HG03175 (cell line): ENCODE data around the gene DCDC1.
A peak's percentile ranks its signal among the peaks of the same experiment; 100 is the strongest.

Source experiments
- ATAC-seq: cut with Tn5 transposase; IDR thresholded peaks from one replicate; pipeline ENCODE4 v1.9.1; 2021; ENCODE audit warnings: mild to moderate bottlenecking, moderate library complexity; ENCODE audit not compliant: unreplicated experiment

Gene DCDC1

DNA sequence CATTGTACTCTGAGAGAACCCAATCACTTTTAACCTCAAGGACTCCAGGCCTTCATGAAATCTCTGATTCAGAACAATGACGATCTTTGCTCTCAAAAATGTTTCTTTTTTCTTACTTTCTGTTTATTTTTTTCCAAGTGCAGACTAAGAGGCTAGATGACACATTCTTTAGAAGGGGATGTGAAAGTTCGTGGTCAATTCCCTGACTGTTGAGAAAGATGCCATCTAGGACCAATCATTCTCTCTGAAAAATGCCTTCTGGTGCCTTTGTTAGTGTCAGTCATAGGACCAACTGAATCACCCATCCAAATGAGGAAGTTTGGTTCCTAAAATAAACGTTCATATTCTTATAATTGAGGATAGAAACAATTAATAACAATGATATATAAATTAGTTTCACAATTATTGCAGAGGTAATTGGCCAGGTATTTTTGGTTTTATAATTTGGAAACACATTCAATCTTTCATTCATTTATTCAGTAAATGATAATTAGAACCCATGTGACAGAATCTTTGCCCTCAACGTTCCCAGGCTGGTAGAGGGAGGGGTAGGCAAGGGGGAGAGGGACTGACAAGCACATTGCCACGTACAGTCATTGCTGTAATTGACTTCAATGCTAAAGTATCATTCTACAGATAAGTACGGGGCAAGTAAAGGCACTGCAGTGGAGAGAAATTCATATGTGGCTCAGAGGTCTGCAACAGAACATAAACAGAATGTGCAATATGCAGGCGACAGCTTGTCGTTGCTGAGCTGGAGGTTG is 450.0 kb downstream of the DCDC1 start:
- peak; percentile 70 for ATAC-seq

DNA sequence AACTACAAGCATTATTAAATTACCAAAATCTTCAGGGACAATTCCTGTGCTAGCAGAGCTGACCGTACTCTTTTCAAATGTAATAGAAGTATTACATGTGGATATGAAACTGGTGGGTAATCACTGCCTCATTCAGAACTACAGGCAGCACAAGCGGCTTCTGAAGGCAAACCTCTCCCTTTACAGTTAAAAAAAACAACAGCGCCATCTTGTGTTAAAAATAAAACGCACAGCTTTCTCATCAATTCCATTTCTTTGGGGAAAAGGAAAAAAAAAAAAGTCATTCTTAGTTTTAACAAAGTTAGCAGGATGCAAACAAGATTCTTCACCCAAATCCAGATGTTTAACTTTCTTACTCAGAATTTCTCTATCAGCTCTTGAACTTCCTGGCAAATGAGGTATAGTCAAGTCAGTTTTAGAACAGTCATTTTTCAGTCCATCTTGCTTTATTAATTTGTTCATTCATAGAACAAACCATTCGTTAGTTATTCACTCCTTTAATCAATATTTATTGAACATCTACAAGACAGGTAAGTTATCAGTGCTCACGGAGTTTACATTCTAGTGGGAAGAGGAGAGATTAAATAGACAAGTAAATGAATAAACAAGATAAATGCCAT is 451.6 kb downstream of the DCDC1 start:
- ATAC-seq, result peak; percentile 62

DNA sequence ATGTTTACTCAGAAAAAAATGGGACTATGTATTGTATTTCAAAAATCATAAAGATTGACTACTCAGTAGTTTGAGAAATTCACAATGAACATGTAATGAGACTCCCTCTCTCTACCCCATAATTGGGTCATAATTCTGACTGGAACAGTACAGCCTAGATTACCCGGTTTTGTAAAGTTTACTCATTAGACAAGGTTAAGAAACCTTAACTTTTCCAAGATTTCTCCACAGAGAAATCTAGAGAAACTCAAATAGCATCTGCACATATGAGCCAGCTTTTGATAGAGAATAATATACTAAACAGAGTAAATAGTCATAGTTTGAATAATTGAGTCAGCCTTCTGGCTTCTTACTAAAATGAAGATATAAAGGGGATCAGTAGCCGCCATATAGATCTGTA is 452.3 kb downstream of the DCDC1 start:
- no peak for ATAC-seq

DNA sequence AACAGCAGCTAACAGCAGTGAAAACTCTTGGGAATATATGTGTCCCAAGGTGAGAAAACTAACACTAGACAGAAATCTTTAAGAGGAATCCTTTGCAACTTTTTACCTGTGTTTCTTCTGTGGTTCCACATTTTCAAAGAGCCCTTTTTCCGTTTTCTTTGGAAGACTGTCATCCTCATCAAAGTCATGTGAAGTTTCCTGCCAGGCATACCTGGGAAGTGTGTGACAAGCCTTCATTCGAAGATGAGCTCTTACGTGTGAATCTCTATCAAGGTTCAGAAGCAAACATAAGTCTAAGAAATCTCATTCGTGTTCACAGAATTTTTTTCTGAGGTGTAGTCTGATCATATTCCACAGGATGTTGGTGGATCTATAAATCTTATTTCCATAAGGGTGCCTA is 452.8 kb downstream of the DCDC1 start:
- no peak for ATAC-seq

DNA sequence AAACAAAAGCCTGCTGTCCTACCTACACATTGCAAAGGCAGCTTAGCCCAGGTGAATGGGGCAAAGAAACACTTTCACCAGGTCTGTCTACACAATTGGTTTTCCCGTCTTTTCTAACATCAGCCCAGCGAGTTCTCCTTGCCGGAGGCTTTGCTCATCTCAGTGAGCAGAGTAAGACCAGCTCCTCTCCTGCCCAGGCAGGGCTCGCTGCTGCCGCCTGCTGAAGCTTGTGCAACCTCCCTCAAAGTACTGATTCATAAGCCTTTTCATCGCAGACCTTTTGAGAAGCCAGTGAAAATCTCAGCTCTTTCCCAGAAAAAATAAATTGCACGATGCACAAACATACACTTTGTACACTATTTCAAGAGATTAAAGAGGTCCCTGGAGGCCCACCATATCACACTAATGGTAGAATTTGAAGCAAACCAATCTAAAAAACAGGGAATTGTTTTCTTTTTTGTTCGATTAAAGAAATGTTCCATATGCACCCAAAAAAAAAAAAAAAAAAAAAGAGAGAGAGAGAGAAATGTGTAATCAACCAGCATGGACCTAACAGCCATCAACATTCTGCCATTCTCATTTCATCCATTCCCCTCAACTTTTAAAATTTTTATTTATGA is 455.3 kb downstream of the DCDC1 start:
- no peak for ATAC-seq

DNA sequence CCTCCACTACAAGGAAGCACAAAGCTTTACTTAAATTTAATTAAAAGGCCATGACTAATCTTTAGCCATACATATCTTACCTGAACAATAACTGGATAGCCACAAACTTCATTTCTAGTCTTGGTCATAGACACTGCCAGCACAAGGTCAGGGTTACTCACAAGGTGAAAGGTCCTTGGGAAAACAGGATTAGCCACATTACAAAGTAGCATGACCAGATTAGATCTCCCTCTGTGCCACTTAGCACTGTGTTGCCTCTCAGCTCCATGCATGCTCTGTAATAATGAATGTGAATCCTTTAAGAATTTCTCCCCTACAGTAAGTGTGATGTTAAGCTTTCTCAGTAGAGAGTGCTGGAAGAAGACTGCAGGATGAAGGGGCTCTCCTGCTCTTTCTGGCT is 458.3 kb downstream of the DCDC1 start:
- no peak for ATAC-seq

DNA sequence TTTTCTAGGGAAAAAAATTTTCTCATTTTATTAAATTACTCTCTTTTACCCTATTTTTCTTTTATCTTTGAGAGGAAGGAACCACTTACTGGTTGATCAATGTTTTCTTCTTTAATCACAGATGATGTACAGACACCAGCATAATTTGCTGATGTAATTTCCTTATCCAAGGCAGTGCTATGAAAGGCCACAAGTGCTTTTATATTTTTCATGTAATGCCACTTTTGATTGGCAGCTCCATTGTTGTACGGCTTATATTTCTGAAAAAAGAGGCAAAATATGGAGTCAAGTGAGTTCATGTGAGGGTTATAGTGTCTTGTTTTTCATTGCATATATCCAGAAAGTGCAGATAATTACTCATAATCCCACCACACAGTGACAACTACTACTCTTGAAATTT is 460.7 kb downstream of the DCDC1 start:
- no peak for ATAC-seq

DNA sequence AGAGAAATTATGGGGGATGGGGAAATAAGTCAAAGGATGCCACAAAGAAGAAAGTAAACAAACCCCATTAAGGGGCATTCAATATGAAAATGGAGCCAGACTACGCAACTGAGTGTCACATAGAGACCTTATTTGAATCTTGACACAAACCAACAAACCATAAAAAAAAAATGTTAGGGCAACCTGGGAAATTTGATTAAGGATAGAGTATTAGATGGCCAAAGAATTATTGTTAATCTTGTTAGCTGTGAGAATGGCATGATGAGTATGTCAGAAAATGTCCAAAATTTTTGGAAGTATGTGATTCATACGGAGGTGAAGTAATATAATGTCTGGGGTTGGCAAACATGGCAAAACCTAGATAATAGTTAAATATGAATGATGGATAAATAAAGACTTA is 461.3 kb downstream of the DCDC1 start:
- ATAC-seq, result no peak

DNA sequence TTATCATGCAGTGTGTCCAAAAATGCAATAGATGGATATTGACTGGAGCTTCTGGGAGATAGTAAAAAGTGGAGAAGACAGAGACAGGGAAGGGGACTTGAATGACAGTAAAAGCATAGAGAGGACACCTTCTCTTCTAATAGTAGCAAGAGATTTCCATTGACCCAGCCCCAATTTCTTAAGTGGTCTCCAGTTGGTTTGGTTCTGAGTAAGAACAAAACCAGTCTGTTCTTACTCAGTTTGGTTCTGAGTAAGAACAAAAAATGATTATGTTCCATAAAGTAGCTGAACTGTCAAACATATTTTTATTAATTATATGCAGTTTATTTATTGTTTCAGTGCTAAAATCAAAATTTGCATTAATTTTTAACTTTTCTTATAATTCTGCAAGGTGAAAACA is 466.6 kb downstream of the DCDC1 start:
- no peak for ATAC-seq

DNA sequence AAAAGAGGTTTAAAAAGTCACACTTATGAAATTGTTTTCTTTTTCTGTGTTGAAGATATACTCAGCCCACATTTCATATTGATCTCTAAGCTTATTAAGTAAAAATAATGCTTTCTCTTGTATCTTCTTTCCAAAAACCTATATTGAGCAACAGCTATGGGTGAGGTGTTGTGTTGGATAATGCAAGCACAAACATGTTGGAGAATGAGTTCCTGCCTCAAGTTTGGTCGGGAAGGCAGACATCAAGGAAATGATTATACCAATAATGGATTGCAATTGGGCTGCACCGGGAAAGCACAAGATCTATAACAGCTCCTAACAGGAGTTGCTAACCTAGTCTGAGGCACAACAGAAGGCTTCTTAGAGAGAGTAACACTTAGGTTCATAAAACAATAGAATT is 474.5 kb downstream of the DCDC1 start:
- ATAC-seq, result no peak

DNA sequence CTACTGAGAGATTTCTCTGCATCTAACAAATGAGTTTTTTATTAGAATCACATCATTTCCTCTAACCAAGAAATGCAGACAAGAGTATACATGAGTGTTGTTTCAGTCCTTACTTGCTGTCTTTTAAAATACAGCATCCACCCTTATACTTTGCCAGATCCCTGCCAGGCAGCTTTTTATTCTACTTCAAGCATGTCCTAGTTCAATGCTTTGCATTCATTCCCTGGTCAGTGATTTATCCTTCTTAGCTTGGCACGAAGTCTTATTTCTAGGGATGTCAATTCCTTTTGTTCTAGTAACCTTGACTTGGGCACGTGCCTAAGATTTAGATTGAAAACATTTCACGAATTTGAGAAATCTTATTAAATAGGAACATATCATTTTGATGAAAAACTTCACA is 476.2 kb downstream of the DCDC1 start:
- no peak for ATAC-seq

DNA sequence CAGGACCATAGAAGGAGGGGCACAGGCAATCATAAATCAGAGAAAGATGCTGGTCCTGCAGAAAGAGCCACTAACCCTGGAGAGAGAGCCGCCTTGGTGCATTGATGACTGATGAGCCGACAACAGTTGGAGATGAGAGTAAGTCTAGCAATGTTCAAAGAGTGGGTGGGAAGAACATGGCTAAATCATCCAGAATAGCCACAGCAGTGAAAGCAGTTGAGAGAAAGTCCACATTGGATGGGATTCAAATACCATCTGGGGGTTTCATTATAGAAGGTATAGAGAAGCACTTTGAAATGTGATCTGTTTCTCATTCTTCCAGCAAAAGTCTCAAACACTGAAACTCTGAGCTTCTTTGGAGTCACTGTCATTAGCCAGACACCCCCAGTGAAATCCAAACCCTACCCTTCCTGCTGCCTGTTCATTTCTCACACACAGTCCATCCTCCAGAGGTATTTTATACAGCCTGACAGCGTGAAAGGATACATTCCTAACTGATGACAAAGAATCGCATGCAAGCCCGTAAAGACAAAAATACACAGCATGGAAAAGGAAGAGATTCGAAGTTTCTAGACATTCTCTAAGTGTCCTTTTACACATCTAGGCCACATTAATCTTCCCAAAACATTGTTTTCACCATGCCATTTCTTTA is 480.3 kb downstream of the DCDC1 start:
- no peak for ATAC-seq

DNA sequence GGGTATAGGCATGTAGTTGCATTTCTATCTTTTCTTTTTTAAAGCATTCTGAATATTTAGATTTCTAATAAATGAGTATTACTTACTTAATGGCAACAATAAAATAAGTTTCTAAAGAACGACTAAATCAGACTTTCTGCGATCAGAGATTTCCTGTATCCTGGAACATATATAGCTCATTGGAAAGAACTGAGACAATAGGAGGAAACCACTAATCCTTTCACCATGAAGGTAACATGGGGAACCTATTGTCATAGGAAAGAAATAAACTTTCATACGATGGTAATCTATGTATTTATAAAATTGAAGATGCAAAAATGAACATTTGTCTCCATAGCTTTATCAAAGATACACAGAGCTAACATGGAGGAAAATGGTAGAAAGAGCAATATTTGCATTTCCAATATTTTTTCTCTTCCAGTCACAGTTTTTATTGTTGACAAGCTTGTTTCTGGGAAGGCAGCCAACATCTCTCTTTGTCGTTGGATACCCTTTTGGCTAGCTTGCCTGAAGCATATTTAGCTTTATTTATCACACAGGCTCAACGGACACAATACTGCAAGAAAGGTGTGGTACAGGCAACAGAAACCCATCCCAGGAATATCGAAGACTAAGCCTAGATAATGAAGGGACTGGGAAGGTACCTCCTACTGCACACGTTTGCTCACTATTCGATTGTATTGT is 490.1 kb downstream of the DCDC1 start:
- ATAC-seq, result no peak

DNA sequence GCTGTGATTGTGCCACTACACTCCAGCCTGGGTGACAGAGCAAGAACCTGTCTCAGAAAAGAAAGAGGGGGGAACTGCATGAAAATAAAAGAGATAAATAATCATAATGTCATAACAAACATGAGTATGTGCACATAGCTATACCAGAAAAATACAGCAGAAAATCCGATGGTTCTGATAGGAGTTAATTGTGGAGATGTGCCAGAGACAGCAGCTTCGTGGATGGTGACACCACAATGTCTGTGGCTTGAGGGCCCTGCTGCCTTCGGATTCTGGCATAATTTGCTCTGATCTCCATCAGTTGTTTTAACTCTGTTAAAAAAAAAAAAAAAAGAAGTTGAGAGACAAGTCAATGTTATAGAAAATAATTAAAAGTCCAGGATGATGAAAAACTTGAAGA is 491.1 kb downstream of the DCDC1 start:
- ATAC-seq, result no peak

DNA sequence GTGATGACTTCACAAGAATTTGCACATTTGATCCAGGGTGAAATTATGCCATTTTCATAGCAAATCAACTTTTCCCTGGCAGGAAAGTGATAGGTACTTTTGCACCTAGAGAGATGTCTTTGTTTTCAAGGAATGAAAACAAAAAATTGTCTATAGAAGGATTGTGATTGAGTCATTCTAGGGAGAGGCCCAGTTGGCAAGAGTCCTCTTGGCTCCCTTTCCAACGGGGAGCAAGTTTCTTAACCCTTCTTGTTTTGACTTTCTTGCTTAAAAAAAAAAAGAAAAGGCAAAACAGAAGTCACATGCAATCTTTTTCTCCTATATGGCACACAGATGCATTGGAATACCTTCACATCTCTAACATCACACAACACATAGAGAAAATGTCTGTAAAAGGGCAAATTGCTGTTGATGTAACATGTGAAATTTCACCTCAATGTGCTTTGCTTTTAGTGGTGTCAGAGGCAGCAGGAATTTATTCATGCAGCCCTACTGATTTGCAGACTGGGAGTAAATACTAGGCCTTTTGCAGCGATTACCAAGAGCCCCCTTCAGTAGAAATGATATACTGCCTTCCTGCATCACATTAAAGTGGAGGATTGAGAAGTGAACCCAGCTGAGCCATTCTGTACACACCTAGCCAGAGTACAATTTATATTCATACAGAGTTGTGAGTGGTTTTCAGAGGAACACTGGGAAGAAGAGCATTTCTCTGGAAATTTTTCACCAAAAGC is 492.7 kb downstream of the DCDC1 start:
- no peak for ATAC-seq

DNA sequence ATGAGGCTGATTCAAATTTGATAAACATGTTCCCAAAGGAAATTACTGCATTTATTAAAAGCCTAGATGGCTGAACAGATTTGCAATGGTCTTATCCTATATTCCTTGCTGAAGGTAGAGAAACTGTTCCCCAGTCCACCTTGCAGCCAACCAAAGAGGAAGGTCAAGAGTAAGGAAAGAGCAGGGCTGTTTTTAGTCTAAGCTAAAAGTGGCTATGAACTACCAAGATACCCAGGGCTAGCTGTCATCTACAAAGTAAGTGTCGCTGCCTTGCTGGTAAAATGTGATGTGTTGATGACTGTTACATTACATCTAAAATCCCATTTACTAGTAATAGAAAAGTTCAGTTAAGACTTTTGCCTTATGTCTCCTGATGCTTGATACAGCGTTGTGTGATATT is 493.3 kb downstream of the DCDC1 start:
- no peak for ATAC-seq

DNA sequence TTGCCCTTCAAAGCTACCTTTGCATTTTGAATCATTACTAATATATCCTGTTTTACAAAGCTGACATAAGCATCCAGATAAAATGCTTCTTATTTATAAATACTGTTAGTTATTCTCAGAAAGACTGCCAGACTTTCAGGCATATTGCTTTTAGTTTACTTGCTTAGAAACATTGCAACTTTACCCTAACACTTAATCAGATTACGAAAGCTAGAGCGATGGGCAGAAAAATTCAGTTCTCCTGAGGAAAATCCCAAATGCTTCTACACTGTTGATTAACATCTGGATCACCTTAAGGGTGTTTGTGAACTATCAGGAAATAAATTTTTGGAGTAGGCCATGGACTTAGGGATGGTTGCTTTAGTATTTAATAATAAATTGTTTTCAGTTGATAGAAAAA is 493.7 kb downstream of the DCDC1 start:
- ATAC-seq, result no peak

DNA sequence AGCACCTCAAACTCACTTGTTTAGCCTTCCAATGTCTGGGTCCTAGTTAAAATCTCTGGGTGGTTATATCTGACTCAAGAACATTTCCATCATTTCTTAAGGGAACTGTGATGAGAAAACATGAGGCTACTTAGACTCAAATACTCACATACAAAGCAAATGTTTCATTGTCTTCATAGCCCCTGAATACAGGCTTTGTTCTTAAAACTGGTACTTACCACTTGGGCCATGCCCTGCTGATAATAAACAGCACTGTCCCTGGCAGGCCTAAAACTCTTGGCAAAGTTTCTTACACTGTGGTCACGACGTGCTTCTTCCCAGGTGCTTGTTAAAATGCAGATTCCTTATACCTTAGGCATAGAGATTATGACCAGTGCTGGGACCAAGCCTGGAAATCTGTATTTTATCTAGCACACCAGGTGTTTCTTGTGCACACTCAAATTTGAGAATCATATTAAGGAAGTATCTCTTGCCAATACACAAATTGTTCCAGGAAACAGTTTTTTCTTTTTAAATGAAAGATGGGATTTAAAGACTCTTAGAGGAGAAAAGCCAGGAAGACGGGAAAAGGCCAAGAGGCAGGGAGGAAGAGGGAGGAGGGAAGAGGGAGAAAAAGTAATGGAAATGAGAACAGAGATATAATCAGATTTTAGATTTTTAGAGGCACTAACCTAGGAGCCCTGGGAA is 495.5 kb downstream of the DCDC1 start:
- ATAC-seq, result no peak

DNA sequence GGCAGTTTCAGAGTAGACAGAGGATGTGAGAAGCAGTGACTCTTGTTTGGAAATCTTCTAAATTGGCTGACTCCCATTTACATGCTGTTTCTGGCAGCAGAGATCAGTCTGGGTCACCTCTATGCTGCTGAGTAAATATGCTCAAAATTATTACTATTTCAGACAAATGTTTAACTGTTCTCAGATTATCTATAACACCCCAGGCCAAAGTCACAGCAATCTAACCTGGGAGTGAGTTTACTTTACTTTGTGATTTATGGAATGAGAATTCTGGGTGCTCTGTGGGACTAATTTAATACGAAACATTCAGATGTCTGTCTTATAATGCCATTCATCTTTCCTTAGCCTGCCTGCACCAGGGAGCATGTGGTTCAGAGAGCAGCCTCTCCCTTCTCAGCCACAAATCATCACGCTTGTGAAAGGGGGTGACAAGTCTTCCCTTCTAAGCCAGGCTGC is 500.9 kb downstream of the DCDC1 start:
- no peak for ATAC-seq

DNA sequence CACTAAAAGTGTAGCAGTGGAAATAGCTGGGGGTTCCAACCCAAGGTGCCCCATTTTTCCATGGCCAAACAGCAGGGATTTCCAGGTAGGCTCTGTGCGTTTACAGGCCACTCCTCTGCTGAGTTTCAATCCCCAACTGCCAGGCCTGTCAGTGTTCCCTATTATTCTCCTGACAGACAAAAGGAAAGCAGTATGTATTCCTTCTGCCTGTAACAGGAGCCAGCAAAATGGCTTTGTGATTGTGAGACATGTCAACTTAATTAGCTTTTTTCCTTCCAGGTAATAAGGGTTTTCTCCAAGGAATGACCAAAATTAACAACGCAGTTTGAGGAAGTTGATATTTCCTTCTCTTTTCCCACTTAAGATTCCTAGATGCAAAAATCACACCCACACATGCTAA is 506.3 kb downstream of the DCDC1 start:
- no peak for ATAC-seq
